ENCODE measurements around the gene STAG1. TPM values are rescaled to one million over a fixed set of nuclear protein-coding genes. Genes with fewer than 3 reads are reported as not detected.

STAG1 gene
- total and polyA plus RNA-seq, 7 experiments from 2014 or later, result 18.5 to 50.7 (median 42.0) TPM

- H3K36me3 ChIP-seq (ENCODE audit: control insufficient read depth in 2 of 3, insufficient read depth in 3 of 3, low read length in 3 of 3), result peaks cover 0 to 36% (median 3%) of the 10 kb centered on the region in 3 experiments
- H3K27ac ChIP-seq (ENCODE audit: low read depth, low read length), result no peak overlapping the region
- POLR2A ChIA-PET, result no interaction called here
- peaks cover 0 to 28% (median 4%) of the 10 kb centered on the region in 3 experiments for H3K9me3 ChIP-seq (ENCODE audit: control insufficient read depth in 2 of 3, low read length in 3 of 3)
- Mint-ChIP-seq H3K27ac (peak overlapping the region in 1 of 9 donors; percentile 49), H3K4me3 (no peak overlapping the region), H3K4me1 (peaks cover 0 to 4% (median 0%) of the 10 kb centered on the region in 7 donors), H3K9me3 (peaks cover 8 to 74% (median 42%) of the 10 kb centered on the region in 11 donors), H3K36me3 (peaks cover 38 to 79% (median 74%) of the 10 kb centered on the region in 5 donors), H3K27me3 (no peaks in the 10 kb centered on the region)
- ATAC-seq, result no peak
- H3K4me1 ChIP-seq (ENCODE audit: control insufficient read depth in 2 of 2, insufficient read depth in 2 of 2, low read length in 2 of 2), result no peaks in the 10 kb centered on the region
- DNase-seq, result no peak
- CTCF ChIA-PET, result no interaction called here
- no peak overlapping the region for H3K4me3 ChIP-seq (ENCODE audit: low read length)
- intact Hi-C loops (cut with micrococcal nuclease), result no loop called here
- H3K27me3 ChIP-seq (ENCODE audit: control insufficient read depth in 2 of 2, insufficient read depth in 2 of 2, low read length in 2 of 2), result no peaks in the 10 kb centered on the region
Measured at GRCh38 chr3:136457793-136458192, 294.4 kb downstream of the STAG1 start.

- ChIA-PET CTCF (interaction anchor here (1.1 kb wide), 1 partner anchor 279 kb away, joined by 3 read pairs; no protein-coding TSS in a partner anchor), POLR2A (no interaction called here)
- H3K36me3 Mint-ChIP-seq, result peaks cover 31 to 72% (median 66%) of the 10 kb centered on the region in 5 donors
- H3K9me3 ChIP-seq (ENCODE audit: control insufficient read depth in 2 of 3, low read length in 3 of 3), result peaks cover 0 to 28% (median 4%) of the 10 kb centered on the region in 3 experiments
- H3K27me3 ChIP-seq (ENCODE audit: control insufficient read depth in 2 of 2, insufficient read depth in 2 of 2, low read length in 2 of 2), result no peaks in the 10 kb centered on the region
- H3K27ac ChIP-seq (ENCODE audit: low read depth, low read length), result no peak overlapping the region
- H3K4me1 Mint-ChIP-seq, result no peaks in the 10 kb centered on the region
- peaks cover 0 to 31% (median 3%) of the 10 kb centered on the region in 3 experiments for H3K36me3 ChIP-seq (ENCODE audit: control insufficient read depth in 2 of 3, insufficient read depth in 3 of 3, low read length in 3 of 3)
- H3K4me1 ChIP-seq (ENCODE audit: control insufficient read depth in 2 of 2, insufficient read depth in 2 of 2, low read length in 2 of 2), result no peaks in the 10 kb centered on the region
- no peak for DNase-seq
- H3K4me3 Mint-ChIP-seq, result no peak overlapping the region
- intact Hi-C loops (cut with micrococcal nuclease), result no loop called here
- peaks cover 8 to 63% (median 36%) of the 10 kb centered on the region in 11 donors for H3K9me3 Mint-ChIP-seq
- no peaks in the 10 kb centered on the region for H3K27me3 Mint-ChIP-seq
- ATAC-seq, result no peak
- H3K27ac Mint-ChIP-seq, result peak overlapping the region in 1 of 9 donors; percentile 16
- no peak overlapping the region for H3K4me3 ChIP-seq (ENCODE audit: low read length)
Measured at GRCh38 chr3:136456196-136456595, 296.0 kb downstream of the STAG1 start.

- no peaks in the 10 kb centered on the region for H3K4me1 Mint-ChIP-seq
Measured at GRCh38 chr3:136444581-136444980, 307.6 kb downstream of the STAG1 start.

GRCh38 chr3:136437043-136437442 lies 315.1 kb downstream of the STAG1 start:
- no peak for DNase-seq
- Histone ChIP-seq H3K9me3 (ENCODE audit: control insufficient read depth in 2 of 3, low read length in 3 of 3) (no peaks in the 10 kb centered on the region), H3K27ac (ENCODE audit: low read depth, low read length) (no peak overlapping the region), H3K4me3 (ENCODE audit: low read length) (no peak overlapping the region), H3K36me3 (ENCODE audit: control insufficient read depth in 2 of 3, insufficient read depth in 3 of 3, low read length in 3 of 3) (peaks cover 0 to 4% (median 0%) of the 10 kb centered on the region in 3 experiments), H3K27me3 (ENCODE audit: control insufficient read depth in 2 of 2, insufficient read depth in 2 of 2, low read length in 2 of 2) (no peaks in the 10 kb centered on the region), H3K4me1 (ENCODE audit: control insufficient read depth in 2 of 2, insufficient read depth in 2 of 2, low read length in 2 of 2) (no peaks in the 10 kb centered on the region)
- POLR2A ChIA-PET, result no interaction called here
- no peak overlapping the region for H3K4me3 Mint-ChIP-seq
- H3K27me3 Mint-ChIP-seq, result no peaks in the 10 kb centered on the region
- ATAC-seq, result no peak
- H3K36me3 Mint-ChIP-seq, result peaks cover under 1 to 44% (median 37%) of the 10 kb centered on the region in 5 donors
- CTCF ChIA-PET, result interaction anchor here (0.5 kb wide), 1 partner anchor 323 kb away, joined by 7 read pairs; no protein-coding TSS in a partner anchor
- no peaks in the 10 kb centered on the region for H3K4me1 Mint-ChIP-seq
- no peaks in the 10 kb centered on the region for H3K9me3 Mint-ChIP-seq
- intact Hi-C loops (cut with micrococcal nuclease), result no loop called here
- H3K27ac Mint-ChIP-seq, result no peak overlapping the region

More at GRCh38 chr3:136444581-136444980, 307.6 kb downstream of the STAG1 start:
- peaks cover 0 to 2% (median 0%) of the 10 kb centered on the region in 11 donors for H3K9me3 Mint-ChIP-seq
- ChIA-PET CTCF (no interaction called here), POLR2A (no interaction called here)
- H3K27ac ChIP-seq (ENCODE audit: low read depth, low read length), result no peak overlapping the region
- H3K4me3 Mint-ChIP-seq, result peak overlapping the region in 1 of 10 donors; percentile 39
- H3K4me1 ChIP-seq (ENCODE audit: control insufficient read depth in 2 of 2, insufficient read depth in 2 of 2, low read length in 2 of 2), result no peaks in the 10 kb centered on the region
- no peak for DNase-seq
- intact Hi-C loops (cut with micrococcal nuclease), result no loop called here
- no peaks in the 10 kb centered on the region for H3K9me3 ChIP-seq (ENCODE audit: control insufficient read depth in 2 of 3, low read length in 3 of 3)
- H3K4me3 ChIP-seq (ENCODE audit: low read length), result no peak overlapping the region
- peaks cover 0 to 20% (median 0%) of the 10 kb centered on the region in 3 experiments for H3K36me3 ChIP-seq (ENCODE audit: control insufficient read depth in 2 of 3, insufficient read depth in 3 of 3, low read length in 3 of 3)
- H3K27ac Mint-ChIP-seq, result peak overlapping the region in 1 of 9 donors; percentile 15
- H3K27me3 ChIP-seq (ENCODE audit: control insufficient read depth in 2 of 2, insufficient read depth in 2 of 2, low read length in 2 of 2), result no peaks in the 10 kb centered on the region
- H3K27me3 Mint-ChIP-seq, result no peaks in the 10 kb centered on the region
- no peak for ATAC-seq
- H3K36me3 Mint-ChIP-seq, result peaks cover 0 to 50% (median 25%) of the 10 kb centered on the region in 5 donors

DNA sequence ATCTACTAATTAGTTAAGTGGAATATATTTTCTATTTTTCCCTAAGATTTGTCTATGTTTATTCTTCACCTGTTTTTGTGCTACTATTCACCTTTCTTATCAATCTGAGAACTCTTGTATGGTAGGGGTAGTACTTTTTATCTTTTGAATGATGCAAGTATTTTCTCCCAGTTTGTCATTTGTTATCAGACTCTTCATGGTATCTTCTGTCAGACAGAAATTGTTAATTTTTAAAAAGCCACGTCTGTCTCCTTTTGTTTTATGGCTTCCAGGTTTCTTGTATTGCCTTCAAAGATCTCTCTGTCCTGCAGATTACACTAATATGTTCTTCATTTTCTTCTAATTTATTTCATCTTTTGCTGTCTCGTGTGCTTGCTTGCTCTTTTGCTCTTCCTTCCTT lies 317.7 kb downstream of the STAG1 start:
- Histone ChIP-seq H3K4me1 (ENCODE audit: control insufficient read depth in 2 of 2, insufficient read depth in 2 of 2, low read length in 2 of 2) (no peaks in the 10 kb centered on the region), H3K9me3 (ENCODE audit: control insufficient read depth in 2 of 3, low read length in 3 of 3) (no peaks in the 10 kb centered on the region), H3K36me3 (ENCODE audit: control insufficient read depth in 2 of 3, insufficient read depth in 3 of 3, low read length in 3 of 3) (no peaks in the 10 kb centered on the region), H3K4me3 (ENCODE audit: low read length) (no peak overlapping the region), H3K27ac (ENCODE audit: low read depth, low read length) (no peak overlapping the region), H3K27me3 (ENCODE audit: control insufficient read depth in 2 of 2, insufficient read depth in 2 of 2, low read length in 2 of 2) (no peaks in the 10 kb centered on the region)
- DNase-seq, result no peak
- no peaks in the 10 kb centered on the region for H3K27me3 Mint-ChIP-seq
- intact Hi-C loops (cut with micrococcal nuclease), result no loop called here
- ATAC-seq, result no peak
- CTCF ChIA-PET, result no interaction called here
- H3K9me3 Mint-ChIP-seq, result no peaks in the 10 kb centered on the region
- peak overlapping the region in 2 of 9 donors; percentile 7 for H3K27ac Mint-ChIP-seq
- H3K4me3 Mint-ChIP-seq, result no peak overlapping the region
- peaks cover 7 to 48% (median 36%) of the 10 kb centered on the region in 5 donors for H3K36me3 Mint-ChIP-seq
- peaks cover 0 to 5% (median 0%) of the 10 kb centered on the region in 7 donors for H3K4me1 Mint-ChIP-seq
- POLR2A ChIA-PET, result no interaction called here

- Histone ChIP-seq H3K36me3 (ENCODE audit: control insufficient read depth in 2 of 3, insufficient read depth in 3 of 3, low read length in 3 of 3) (no peaks in the 10 kb centered on the region), H3K4me1 (ENCODE audit: control insufficient read depth in 2 of 2, insufficient read depth in 2 of 2, low read length in 2 of 2) (no peaks in the 10 kb centered on the region), H3K27ac (ENCODE audit: low read depth, low read length) (no peak overlapping the region), H3K4me3 (ENCODE audit: low read length) (no peak overlapping the region), H3K9me3 (ENCODE audit: control insufficient read depth in 2 of 3, low read length in 3 of 3) (no peaks in the 10 kb centered on the region), H3K27me3 (ENCODE audit: control insufficient read depth in 2 of 2, insufficient read depth in 2 of 2, low read length in 2 of 2) (no peaks in the 10 kb centered on the region)
- POLR2A ChIA-PET, result no interaction called here
- DNase-seq (no peak), ATAC-seq (no peak)
- Mint-ChIP-seq H3K27ac (peak overlapping the region in 1 of 9 donors; percentile 61), H3K4me1 (peaks cover 0 to 5% (median 0%) of the 10 kb centered on the region in 7 donors), H3K27me3 (no peaks in the 10 kb centered on the region), H3K9me3 (no peaks in the 10 kb centered on the region), H3K4me3 (no peak overlapping the region), H3K36me3 (peaks cover 8 to 56% (median 37%) of the 10 kb centered on the region in 5 donors)
- CTCF ChIA-PET, result interaction anchor here (0.7 kb wide), 1 partner anchor 358 kb away, joined by 3 read pairs; no protein-coding TSS in a partner anchor
- intact Hi-C loops (cut with micrococcal nuclease), result no loop called here
Measured at GRCh38 chr3:136432685-136433084, 319.5 kb downstream of the STAG1 start.

DNA sequence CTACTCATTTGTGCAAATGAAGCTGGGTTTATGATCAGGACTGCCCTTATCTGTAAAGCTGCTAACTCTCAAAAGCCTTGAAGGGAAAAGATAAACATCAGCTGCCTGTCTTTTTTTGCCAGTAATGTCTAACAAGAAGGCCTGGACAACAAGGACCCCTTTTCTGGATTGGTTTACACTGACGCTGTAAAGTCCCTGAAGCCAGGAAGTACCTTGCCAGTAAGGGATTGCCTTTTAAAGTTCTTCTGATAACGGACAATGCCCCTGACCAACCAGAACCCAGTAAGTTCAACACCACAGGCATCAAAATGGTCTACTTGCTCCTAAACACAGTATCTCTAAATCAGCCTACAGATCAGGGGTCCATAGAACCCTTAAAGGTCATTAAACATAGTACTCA lies 324.0 kb downstream of the STAG1 start:
- H3K36me3 ChIP-seq (ENCODE audit: control insufficient read depth in 2 of 3, insufficient read depth in 3 of 3, low read length in 3 of 3), result no peaks in the 10 kb centered on the region
- no peaks in the 10 kb centered on the region for H3K9me3 ChIP-seq (ENCODE audit: control insufficient read depth in 2 of 3, low read length in 3 of 3)
- ChIA-PET CTCF (no interaction called here), POLR2A (no interaction called here)
- H3K27me3 ChIP-seq (ENCODE audit: control insufficient read depth in 2 of 2, insufficient read depth in 2 of 2, low read length in 2 of 2), result no peaks in the 10 kb centered on the region
- Mint-ChIP-seq H3K4me1 (peaks cover 0 to 5% (median 0%) of the 10 kb centered on the region in 7 donors), H3K4me3 (no peak overlapping the region), H3K27me3 (no peaks in the 10 kb centered on the region), H3K9me3 (no peaks in the 10 kb centered on the region), H3K36me3 (peaks cover 8 to 48% (median 25%) of the 10 kb centered on the region in 5 donors), H3K27ac (peak overlapping the region in 2 of 9 donors; percentile 27 to 51)
- H3K27ac ChIP-seq (ENCODE audit: low read depth, low read length), result no peak overlapping the region
- no peak for ATAC-seq
- H3K4me3 ChIP-seq (ENCODE audit: low read length), result no peak overlapping the region
- DNase-seq, result no peak
- H3K4me1 ChIP-seq (ENCODE audit: control insufficient read depth in 2 of 2, insufficient read depth in 2 of 2, low read length in 2 of 2), result no peaks in the 10 kb centered on the region
- intact Hi-C loops (cut with micrococcal nuclease), result no loop called here
